ENCODE results near the gene NDST4.

Gene NDST4

DNA sequence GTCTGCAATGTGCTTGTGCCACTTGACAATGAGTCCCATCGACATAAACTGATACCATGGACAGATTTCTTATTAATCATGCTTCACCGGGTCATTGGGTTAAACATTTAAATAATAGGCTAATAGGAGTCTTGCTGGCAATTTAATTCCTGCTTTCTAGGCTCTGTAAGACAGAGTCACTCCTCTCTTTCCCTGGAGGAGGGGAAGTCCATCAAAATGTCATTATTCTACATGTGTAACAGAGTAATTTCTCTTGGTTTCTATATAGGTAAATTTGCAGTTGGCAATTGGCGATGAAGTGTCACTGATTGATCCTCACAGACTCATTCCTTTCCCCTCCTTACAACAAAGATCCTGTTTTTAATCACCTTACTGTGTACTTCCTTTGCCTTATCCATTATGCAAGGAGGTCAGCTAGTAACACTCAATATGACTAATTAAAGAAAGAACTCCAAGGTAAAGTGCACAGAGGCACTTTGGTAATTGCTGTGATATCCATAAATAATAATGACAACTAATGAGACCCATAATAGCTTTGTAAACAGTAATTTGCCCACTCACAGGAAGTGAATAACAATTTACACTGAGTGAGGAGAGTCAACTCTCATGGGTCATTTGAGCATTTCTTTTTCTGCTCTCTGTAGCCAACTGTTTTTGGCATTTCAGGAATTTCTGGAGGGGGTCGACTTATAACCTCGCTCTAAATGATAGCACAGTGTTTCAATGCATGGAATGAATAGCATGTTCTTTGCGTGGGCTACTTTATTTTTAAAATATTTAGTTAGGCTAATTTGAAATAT, 330.8 kb downstream of the NDST4 start:
- DNase-seq = no peak

DNA sequence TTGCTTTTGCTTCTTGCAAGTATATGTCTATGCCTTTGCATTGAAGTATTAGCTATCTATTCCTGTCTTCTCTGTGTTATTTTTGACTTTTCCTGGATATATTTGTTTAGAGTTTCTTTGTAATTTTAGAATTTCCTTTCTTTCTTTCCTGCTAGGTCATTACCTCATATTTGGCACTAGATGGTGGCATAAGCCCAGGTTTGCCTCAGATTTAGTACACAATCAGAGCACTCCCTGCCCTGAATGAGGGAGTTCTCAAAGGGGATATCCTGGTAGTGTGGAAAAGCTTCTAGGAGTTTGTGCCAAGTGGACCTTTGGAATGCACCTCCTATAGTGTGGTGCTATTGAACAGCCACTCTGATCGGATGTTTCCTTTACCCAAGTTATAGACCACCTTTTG, 333.2 kb downstream of the NDST4 start:
- no peak for DNase-seq
